Stimulated activated CD8-positive, alpha-beta memory T cell treated with anti-CD3 and anti-CD28 coated beads, Interleukin-2, amount 100 ng/mL, for 1 hour (primary cell): ENCODE results near the gene DPEP3.
A peak's percentile ranks its signal among the peaks of the same experiment; 100 is the strongest.
"Not testable (repeated sequence)": the region's sequence is repeated elsewhere in the genome, so short reads cannot be mapped to it uniquely, and the experiment has no call there.

Experiments used
- DNase-seq, 2 donors: peaks; one replicate each; pipeline ENCODE4 v3.0.0-alpha.2; 2020; ENCODE audit warnings: low read depth in 2 of 2

DPEP3 gene

GRCh38 chr16:67945392-67945933, 34.8 kb downstream of the DPEP3 start:
- DNase-seq: no peak

- DNase-seq: no peak
Observed at GRCh38 chr16:67944690-67945391, 35.5 kb downstream of the DPEP3 start.

- no peak for DNase-seq
Observed at GRCh38 chr16:67943619-67944504, 36.4 kb downstream of the DPEP3 start, which contains the start of gene LCAT. Gene LCAT (minus strand): TSS chr16:67944120. CDS start chr16:67944101, 19 bp downstream.

GRCh38 chr16:67943256-67943618, 37.1 kb downstream of the DPEP3 start:
- no peak for DNase-seq

GRCh38 chr16:67942510-67943255, 37.6 kb downstream of the DPEP3 start:
- DNase-seq: no peak

- DNase-seq: no peak
Observed at GRCh38 chr16:67942200-67942509, 38.1 kb downstream of the DPEP3 start.

- DNase-seq: no peak
Observed at GRCh38 chr16:67941469-67942199, 38.7 kb downstream of the DPEP3 start.

- DNase-seq: no peak
Observed at GRCh38 chr16:67940446-67941089, 39.7 kb downstream of the DPEP3 start.

GRCh38 chr16:67939507-67940445, 40.5 kb downstream of the DPEP3 start:
- peak in 1 of 2 donors; percentile 8 for DNase-seq

GRCh38 chr16:67937713-67938112, 42.6 kb downstream of the DPEP3 start:
- not testable (repeated sequence) for DNase-seq

GRCh38 chr16:67936880-67937605, 43.3 kb downstream of the DPEP3 start:
- DNase-seq: peak; percentile 44 to 52

GRCh38 chr16:67936124-67936879, 44.0 kb downstream of the DPEP3 start, which contains the start of gene PSMB10:
Gene PSMB10 (minus strand): TSS chr16:67936850. CDS start chr16:67936749, 101 bp downstream.
- peak in 1 of 2 donors; percentile 10 for DNase-seq

GRCh38 chr16:67935402-67936123, 44.7 kb downstream of the DPEP3 start:
- DNase-seq: peak; percentile 87

GRCh38 chr16:67935101-67935401, 45.2 kb downstream of the DPEP3 start:
- DNase-seq: no peak

- DNase-seq: no peak
Observed at GRCh38 chr16:67934306-67935100, 45.8 kb downstream of the DPEP3 start.

- DNase-seq: no peak
Observed at GRCh38 chr16:67933805-67934204, 46.5 kb downstream of the DPEP3 start.

GRCh38 chr16:67932462-67932840, 47.8 kb downstream of the DPEP3 start:
- DNase-seq: no peak
